IMR-90 (cell line): ENCODE data around the gene OPN1SW. TPM values are rescaled to one million over a fixed set of nuclear protein-coding genes. Genes with fewer than 3 reads are reported as not detected.

Source experiments
- ATAC-seq: fragments of 200-7000 bp; cut with Tn5 transposase; 2 replicates; pipeline ENCODE4 v1.9.1; 2020; ENCODE audit warnings: low read depth, mild to moderate bottlenecking, moderate library complexity
- BruUV-seq: library from RNA; stranded (reverse); fragments of 400-500 nt; replicated peaks from 2 replicates; lab custom pipeline; 2021; lab: Mats Ljungman, UMichigan
- CTCF ChIA-PET: fragments of 300-600 bp; formaldehyde crosslinking; extraction: SDS; loops from one replicate; lab custom pipeline; 2021; ENCODE audit warnings: antibody characterized with exemption; lab: Yijun Ruan, JAX
- POLR2A ChIA-PET: fragments of 300-600 bp; sonication (Branson Sonifier 250); formaldehyde crosslinking; loops from one replicate; lab custom pipeline; 2022; ENCODE audit warnings: antibody characterized with exemption; ENCODE audit not compliant: unreplicated experiment; lab: Charles Lee
- DNase-seq: peaks from one replicate; pipeline ENCODE4 v3.0.0; 2013
- H2AFZ ChIP-seq: replicated peaks from 2 replicates; pipeline ENCODE3; 2013; ENCODE audit warnings: low read length, mild to moderate bottlenecking; ENCODE audit not compliant: poor library complexity
- H2AK5ac ChIP-seq: 2 replicates; pipeline ENCODE4 v1.6.1; 2013; ENCODE audit warnings: low read depth, low read length, inconsistent platforms
- H2AK9ac ChIP-seq: replicated peaks from 2 replicates; pipeline ENCODE3; 2013; ENCODE audit warnings: mild to moderate bottlenecking, low read depth, low read length, moderate library complexity; ENCODE audit not compliant: poor library complexity
- H2BK120ac ChIP-seq: 2 replicates; pipeline ENCODE4 v1.6.1; 2013; ENCODE audit warnings: low read depth, low read length, inconsistent platforms
- H2BK15ac ChIP-seq: 3 replicates; pipeline ENCODE4 v1.6.1; 2013; ENCODE audit warnings: low read depth, low read length, inconsistent platforms
- H2BK20ac ChIP-seq: 2 replicates; pipeline ENCODE4 v1.6.1; 2013; ENCODE audit warnings: low read depth, mild to moderate bottlenecking, inconsistent platforms, low read length, moderate library complexity
- H2BK5ac ChIP-seq: 2 replicates; pipeline ENCODE4 v1.6.1; 2013; ENCODE audit warnings: mild to moderate bottlenecking, low read depth, low read length, inconsistent platforms; ENCODE audit not compliant: poor library complexity, severe bottlenecking
- H3K14ac ChIP-seq: replicated peaks from 2 replicates; pipeline ENCODE4 v1.6.1; 2013; ENCODE audit warnings: low read depth, low read length, inconsistent platforms
- H3K18ac ChIP-seq: 2 replicates; pipeline ENCODE4 v1.6.1; 2013; ENCODE audit warnings: low read depth, low read length, control low read depth
- H3K23ac ChIP-seq: 2 replicates; pipeline ENCODE4 v1.6.1; 2013; ENCODE audit warnings: low read depth, low read length, inconsistent platforms
- H3K27ac ChIP-seq: 2 replicates; pipeline ENCODE4 v1.5.1; 2013; ENCODE audit warnings: mild to moderate bottlenecking, control low read depth, low read length; ENCODE audit not compliant: insufficient read depth
- H3K27me3 ChIP-seq: 2 replicates; pipeline ENCODE4 v1.6.1; 2013; ENCODE audit warnings: low read length; ENCODE audit not compliant: control insufficient read depth, insufficient read depth
- H3K36me3 ChIP-seq: 2 replicates; pipeline ENCODE4 v1.6.1; 2013; ENCODE audit warnings: low read length, mixed read lengths; ENCODE audit not compliant: control insufficient read depth, insufficient read depth
- H3K4ac ChIP-seq: 2 replicates; pipeline ENCODE4 v1.6.1; 2013; ENCODE audit warnings: low read depth, low read length, inconsistent platforms
- H3K4me1 ChIP-seq: 2 replicates; pipeline ENCODE4 v1.6.1; 2013; ENCODE audit warnings: low read length, mixed read lengths; ENCODE audit not compliant: control insufficient read depth, insufficient read depth
- H3K4me2 ChIP-seq: 2 replicates; pipeline ENCODE4 v1.6.1; 2013; ENCODE audit warnings: low read depth, mild to moderate bottlenecking, control low read depth, low read length, moderate library complexity
- H3K4me3 ChIP-seq: 2 replicates; pipeline ENCODE4 v1.5.1; 2013; ENCODE audit warnings: low read depth, mild to moderate bottlenecking, control low read depth, low read length, moderate library complexity; ENCODE audit not compliant: insufficient read depth
- H3K56ac ChIP-seq: 2 replicates; pipeline ENCODE4 v1.6.1; 2013; ENCODE audit warnings: low read length, inconsistent platforms; ENCODE audit not compliant: insufficient read depth; ENCODE audit errors: extremely low read depth
- H3K79me1 ChIP-seq, 2 experiments: 2 replicates each; pipeline ENCODE4 v1.6.1; 2013; ENCODE audit warnings: low read length in 2 of 2, inconsistent platforms in 1 of 2, low read depth in 1 of 2
- H3K9ac ChIP-seq: 2 replicates; pipeline ENCODE4 v1.6.1; 2013; ENCODE audit warnings: low read depth, low read length, control low read depth
- H3K9me1 ChIP-seq: 2 replicates; pipeline ENCODE4 v1.6.1; 2013; ENCODE audit warnings: low read length, inconsistent platforms; ENCODE audit not compliant: insufficient read depth
- H3K9me3 ChIP-seq: 2 replicates; pipeline ENCODE4 v1.6.1; 2013; ENCODE audit warnings: low read length; ENCODE audit not compliant: control insufficient read depth, insufficient read depth
- H4K20me1 ChIP-seq: 2 replicates; pipeline ENCODE4 v1.6.1; 2013; ENCODE audit warnings: low read length, inconsistent platforms; ENCODE audit not compliant: insufficient read depth
- H4K5ac ChIP-seq: 2 replicates; pipeline ENCODE4 v1.6.1; 2013; ENCODE audit warnings: mild to moderate bottlenecking, low read depth, low read length, control low read depth
- H4K8ac ChIP-seq, 2 experiments: 2 replicates each; pipeline ENCODE4 v1.6.1; 2013; ENCODE audit warnings: low read depth in 2 of 2, low read length in 2 of 2, control low read depth in 1 of 2, inconsistent platforms in 1 of 2
- H4K91ac ChIP-seq: 2 replicates; pipeline ENCODE4 v1.6.1; 2013; ENCODE audit warnings: low read depth, low read length, inconsistent platforms; ENCODE audit not compliant: insufficient read depth
- CEBPB ChIP-seq: IDR thresholded peaks from 2 replicates; pipeline ENCODE4 v1.6.1; 2012; ENCODE audit warnings: low read depth, low read length, improper control_type of control experiment
- CHD1 ChIP-seq: IDR thresholded peaks from 2 replicates; pipeline ENCODE4 v1.6.1; 2012; ENCODE audit warnings: low read depth, low read length, improper control_type of control experiment
- MAFK ChIP-seq: IDR thresholded peaks from 2 replicates; pipeline ENCODE4 v1.6.1; 2012; ENCODE audit warnings: low read depth, low read length, improper control_type of control experiment
- MAZ ChIP-seq: IDR thresholded peaks from 2 replicates; pipeline ENCODE4 v1.6.1; 2012; ENCODE audit warnings: low read depth, mild to moderate bottlenecking, low read length, improper control_type of control experiment, moderate library complexity, borderline replicate concordance
- MXI1 ChIP-seq: IDR thresholded peaks from 2 replicates; pipeline ENCODE4 v1.6.1; 2012; ENCODE audit warnings: low read depth, mild to moderate bottlenecking, low read length, moderate library complexity, borderline replicate concordance
- NFE2L2 ChIP-seq: fragments of 150-350 bp; IDR thresholded peaks from 2 replicates; pipeline ENCODE4 v1.6.1; 2016; ENCODE audit warnings: low read depth, mild to moderate bottlenecking, low read length
- POLR2A ChIP-seq: IDR thresholded peaks from 2 replicates; pipeline ENCODE4 v1.6.1; 2012; ENCODE audit warnings: mild to moderate bottlenecking, low read depth, low read length
- RCOR1 ChIP-seq: IDR thresholded peaks from 2 replicates; pipeline ENCODE4 v1.6.1; 2012; ENCODE audit warnings: mild to moderate bottlenecking, low read length, improper control_type of control experiment; ENCODE audit not compliant: insufficient replicate concordance
- RFX5 ChIP-seq: IDR thresholded peaks from 2 replicates; pipeline ENCODE4 v1.8.0; 2012; ENCODE audit warnings: low read depth, mild to moderate bottlenecking, low read length, moderate library complexity
- SMC3 ChIP-seq: fragments of 150-350 bp; IDR thresholded peaks from 2 replicates; pipeline ENCODE4 v1.6.1; 2016; ENCODE audit warnings: low read depth, mild to moderate bottlenecking, antibody characterized with exemption, low read length, moderate library complexity
- WGBS, 2 experiments: methylation state at CpG; one replicate each; pipeline versions ENCODE4 v1.1.5 to v1.1.7; 2013; ENCODE audit warnings: missing lambda C conversion rate in 2 of 2; ENCODE audit not compliant: insufficient read length in 1 of 2; ENCODE audit errors: extremely low coverage in 2 of 2; 5-methylcytosine and 5-hydroxymethylcytosine counted together
- dilution Hi-C: fragments of 300-500 bp; cut with HindIII; formaldehyde crosslinking; loops from one replicate; pipeline ENCODE4 v1.14.3; 2018; ENCODE audit warnings: low sequenced_read_pairs; ENCODE audit not compliant: unreplicated experiment
- in situ Hi-C: fragments of 300-500 bp; cut with MboI; formaldehyde crosslinking; loops from 3 replicates; pipeline ENCODE4 v1.14.3; 2019; ENCODE audit warnings: low sequenced_read_pairs, inconsistent platforms, mixed read lengths
- intact Hi-C: fragments of 100-400 bp; cut with micrococcal nuclease; formaldehyde crosslinking; loops from 2 replicates; pipeline ENCODE4 v1.10.0; 2022
- polyA plus RNA-seq, 3 experiments: library from polyadenylated mRNA; depleted of rRNA; stranded (reverse); fragments of >200 nt; gene quantifications; 2 replicates each; pipeline ENCODE4 v1.2.3, GENCODE V29; 2012; ENCODE audit warnings: low replicate concordance in 1 of 3
- total RNA-seq: library from RNA; depleted of rRNA; stranded (reverse); fragments of >200 nt; gene quantifications from 2 replicates; pipeline ENCODE4 v1.2.3, GENCODE V29; 2012
- TF ChIP-seq, protein P1 (sequence below): fragments of 150-350 bp; IDR thresholded peaks from 2 replicates; pipeline ENCODE4 v1.6.1; 2017; ENCODE audit warnings: mild to moderate bottlenecking, antibody characterized with exemption, low read length, low read depth
- TF ChIP-seq, protein P2 (sequence below): conservative IDR thresholded peaks from 2 replicates; pipeline ENCODE4 v1.5.1; 2012; ENCODE audit warnings: mild to moderate bottlenecking, low read depth, low read length, improper control_type of control experiment

Gene OPN1SW
- total and polyA plus RNA-seq, 2 of the 4 experiments (the other 2 are of a cell fraction), result not detected

DNA sequence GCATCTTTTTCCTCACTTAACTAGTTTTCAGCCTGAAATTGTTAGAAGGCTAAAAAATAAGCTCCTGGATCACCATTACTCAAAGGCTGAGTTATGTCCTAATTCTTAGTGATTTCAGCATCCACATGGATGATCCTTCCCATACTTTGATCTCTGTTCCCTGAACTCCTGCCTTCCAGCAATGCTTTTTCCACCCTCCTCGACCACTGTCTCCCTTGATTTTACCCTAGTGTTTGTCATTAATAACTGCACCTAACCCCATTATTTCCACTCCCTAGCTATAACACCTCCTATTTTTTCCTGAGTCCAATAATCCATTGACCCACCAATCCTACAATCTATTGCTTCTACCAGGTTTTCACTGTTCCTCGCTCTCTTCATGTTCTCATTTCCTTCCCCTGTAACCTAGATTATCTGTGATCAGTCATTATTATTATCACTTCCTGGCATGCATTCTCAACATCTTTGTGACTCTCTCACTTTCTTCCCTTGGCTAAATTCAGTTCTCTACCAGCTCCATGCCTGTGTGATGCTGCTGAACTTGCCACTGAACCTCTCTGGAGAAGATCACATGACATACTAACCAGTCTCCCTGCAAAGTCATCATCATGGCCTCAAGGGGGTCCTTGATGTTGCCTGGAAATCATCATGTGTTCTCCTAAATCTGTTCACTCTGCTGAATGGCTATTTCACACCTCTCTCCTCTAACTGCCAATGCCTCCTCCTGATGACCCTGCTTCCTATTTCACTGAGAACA, 42.9 kb downstream of the OPN1SW start:
- Histone ChIP-seq H3K4me3 (no peak overlapping the region), H2BK20ac (no peak overlapping the region), H2AK9ac (no peak overlapping the region), H2BK5ac (no peak overlapping the region), H3K9ac (no peak overlapping the region), H2BK15ac (no peak overlapping the region), H4K8ac (no peak overlapping the region), H3K56ac (no peak overlapping the region), H3K9me3 (no peaks in the 10 kb centered on the region), H4K5ac (no peak overlapping the region), H4K91ac (no peak overlapping the region), H3K14ac (no peak overlapping the region), H3K4me2 (no peak overlapping the region), H3K23ac (no peak overlapping the region), H2AK5ac (no peak overlapping the region), H3K36me3 (no peaks in the 10 kb centered on the region), H3K79me1 (peaks cover 0 to 6% of the 10 kb centered on the region in 2 experiments; a peak in 2 of 4 replicates), H2AFZ (no peak overlapping the region), H4K20me1 (no peaks in the 10 kb centered on the region), H3K9me1 (peaks cover 5% of the 10 kb centered on the region; the same call in 1 of the 2 replicates), H2BK120ac (no peak overlapping the region), H3K27me3 (peaks cover 19% of the 10 kb centered on the region), H3K27ac (no peak overlapping the region), H3K18ac (no peak overlapping the region), H3K4me1 (peaks cover 3% of the 10 kb centered on the region), H3K4ac (no peak overlapping the region)
- whole genome bisulfite sequencing, 2 experiments, result 86% methylated on average over 2 of the region's 2 CpGs; no CpG with 5 or more reads in 1 of the 2 experiments
- ChIA-PET CTCF (interaction anchor here (1.0 to 1.6 kb wide), 2 partner anchors 8 to 9 kb away, joined by 3 to 4 read pairs; no protein-coding TSS in a partner anchor), POLR2A (no interaction called here)
- no TSS peak for BruUV-seq
- TF ChIP-seq CEBPB (no peak), NFE2L2 (no peak), SMC3 (no peak), RCOR1 (no peak), MXI1 (no peak), MAZ (no peak), CHD1 (no peak), MAFK (no peak), POLR2A (no peak), RFX5 (no peak)
- TF ChIP-seq, protein P1, sequence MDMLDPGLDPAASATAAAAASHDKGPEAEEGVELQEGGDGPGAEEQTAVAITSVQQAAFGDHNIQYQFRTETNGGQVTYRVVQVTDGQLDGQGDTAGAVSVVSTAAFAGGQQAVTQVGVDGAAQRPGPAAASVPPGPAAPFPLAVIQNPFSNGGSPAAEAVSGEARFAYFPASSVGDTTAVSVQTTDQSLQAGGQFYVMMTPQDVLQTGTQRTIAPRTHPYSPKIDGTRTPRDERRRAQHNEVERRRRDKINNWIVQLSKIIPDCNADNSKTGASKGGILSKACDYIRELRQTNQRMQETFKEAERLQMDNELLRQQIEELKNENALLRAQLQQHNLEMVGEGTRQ, result no peak
- TF ChIP-seq, protein P2, sequence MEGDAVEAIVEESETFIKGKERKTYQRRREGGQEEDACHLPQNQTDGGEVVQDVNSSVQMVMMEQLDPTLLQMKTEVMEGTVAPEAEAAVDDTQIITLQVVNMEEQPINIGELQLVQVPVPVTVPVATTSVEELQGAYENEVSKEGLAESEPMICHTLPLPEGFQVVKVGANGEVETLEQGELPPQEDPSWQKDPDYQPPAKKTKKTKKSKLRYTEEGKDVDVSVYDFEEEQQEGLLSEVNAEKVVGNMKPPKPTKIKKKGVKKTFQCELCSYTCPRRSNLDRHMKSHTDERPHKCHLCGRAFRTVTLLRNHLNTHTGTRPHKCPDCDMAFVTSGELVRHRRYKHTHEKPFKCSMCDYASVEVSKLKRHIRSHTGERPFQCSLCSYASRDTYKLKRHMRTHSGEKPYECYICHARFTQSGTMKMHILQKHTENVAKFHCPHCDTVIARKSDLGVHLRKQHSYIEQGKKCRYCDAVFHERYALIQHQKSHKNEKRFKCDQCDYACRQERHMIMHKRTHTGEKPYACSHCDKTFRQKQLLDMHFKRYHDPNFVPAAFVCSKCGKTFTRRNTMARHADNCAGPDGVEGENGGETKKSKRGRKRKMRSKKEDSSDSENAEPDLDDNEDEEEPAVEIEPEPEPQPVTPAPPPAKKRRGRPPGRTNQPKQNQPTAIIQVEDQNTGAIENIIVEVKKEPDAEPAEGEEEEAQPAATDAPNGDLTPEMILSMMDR, result no peak
- in situ Hi-C loops (no loop called here), intact Hi-C loops (no loop called here), dilution Hi-C loops (no loop called here)
- no peak for ATAC-seq
- DNase-seq, result no peak
